HG03520 (cell line): Measurements from ENCODE around the gene ZNF408.
A peak's percentile ranks its signal among the peaks of the same experiment; 100 is the strongest.
"Not testable (repeated sequence)": the region's sequence is repeated elsewhere in the genome, so short reads cannot be mapped to it uniquely, and the experiment has no call there.

Source experiments
- ATAC-seq: cut with Tn5 transposase; IDR thresholded peaks from one replicate; pipeline ENCODE4 v1.9.1; 2021; ENCODE audit warnings: mild to moderate bottlenecking, moderate library complexity; ENCODE audit not compliant: unreplicated experiment

Gene ZNF408

GRCh38 chr11:46700241-46701077 is at the start of gene ZNF408, which contains the start of gene ARHGAP1:
ZNF408 (plus strand) TSS chr11:46701031; CDS start chr11:46701048, 17 bp downstream.
ARHGAP1 (minus strand) TSS chr11:46700619; CDS start chr11:46696107, 4,512 bp downstream.
- ATAC-seq, result peak; percentile 83

- no peak for ATAC-seq
These were observed 45.2 kb upstream of the ZNF408 start for GRCh38 chr11:46655631-46656030.

- ATAC-seq, result no peak
These were observed 43.6 kb upstream of the ZNF408 start for GRCh38 chr11:46657186-46657585.

GRCh38 chr11:46658259-46658658 is 42.6 kb upstream of the ZNF408 start:
- ATAC-seq, result no peak

GRCh38 chr11:46659908-46660307 is 40.9 kb upstream of the ZNF408 start:
- no peak for ATAC-seq

- no peak for ATAC-seq
These were observed 39.0 kb upstream of the ZNF408 start for GRCh38 chr11:46661836-46662235.

GRCh38 chr11:46662366-46662765 is 38.5 kb upstream of the ZNF408 start:
- ATAC-seq, result no peak

- no peak for ATAC-seq
These were observed 37.4 kb upstream of the ZNF408 start for GRCh38 chr11:46663277-46663940.

GRCh38 chr11:46664612-46665011 is 36.2 kb upstream of the ZNF408 start:
- no peak for ATAC-seq

- no peak for ATAC-seq
These were observed 35.5 kb upstream of the ZNF408 start for GRCh38 chr11:46665356-46665755.

GRCh38 chr11:46666516-46666915 is 34.3 kb upstream of the ZNF408 start:
- no peak for ATAC-seq

GRCh38 chr11:46667043-46667481 is 33.8 kb upstream of the ZNF408 start:
- ATAC-seq, result no peak

- no peak for ATAC-seq
These were observed 32.2 kb upstream of the ZNF408 start for GRCh38 chr11:46668480-46669085.

- ATAC-seq, result no peak
These were observed 31.1 kb upstream of the ZNF408 start for GRCh38 chr11:46669711-46670139.

GRCh38 chr11:46670521-46670920 is 30.3 kb upstream of the ZNF408 start:
- not testable (repeated sequence) for ATAC-seq

GRCh38 chr11:46671958-46672315 is 28.9 kb upstream of the ZNF408 start:
- ATAC-seq, result no peak

- ATAC-seq, result no peak
These were observed 28.4 kb upstream of the ZNF408 start for GRCh38 chr11:46672381-46672839.

GRCh38 chr11:46673713-46674462 is 26.9 kb upstream of the ZNF408 start:
- ATAC-seq, result no peak

- ATAC-seq, result no peak
These were observed 26.2 kb upstream of the ZNF408 start for GRCh38 chr11:46674463-46675287.

- ATAC-seq, result no peak
These were observed 25.5 kb upstream of the ZNF408 start for GRCh38 chr11:46675288-46675851.
